GM12874 (cell line): ENCODE results near the gene CARD19.

Experiments
- CTCF ChIP-seq: IDR thresholded peaks from 2 replicates; pipeline ENCODE4 v1.5.1; 2011; ENCODE audit warnings: low read depth, mild to moderate bottlenecking, control low read depth, low read length, moderate library complexity; ENCODE audit not compliant: insufficient read depth

Gene CARD19

GRCh38 chr9:93112116-93112863 lies 16.3 kb downstream of the CARD19 start:
- TF ChIP-seq CTCF, result no peak

- TF ChIP-seq CTCF, result no peak
These were observed 16.9 kb downstream of the CARD19 start for GRCh38 chr9:93112864-93113389.

- no peak for TF ChIP-seq CTCF
These were observed 18.4 kb downstream of the CARD19 start for GRCh38 chr9:93114169-93114983.

GRCh38 chr9:93114984-93115335 lies 18.9 kb downstream of the CARD19 start:
- no peak for TF ChIP-seq CTCF

- no peak for TF ChIP-seq CTCF
These were observed 19.6 kb downstream of the CARD19 start for GRCh38 chr9:93115486-93116071.

- no peak for TF ChIP-seq CTCF
These were observed 20.3 kb downstream of the CARD19 start for GRCh38 chr9:93116072-93116961.
